Adrenal gland (tissue), 5 donors: ENCODE data around the gene PRSS16.

ENCODE experiments used
- POLR2A ChIP-seq, 2 donors: fragments of 450-650 bp; IDR thresholded peaks; one replicate each; pipeline ENCODE4 v1.6.1; 2017; ENCODE audit warnings: antibody characterized with exemption in 2 of 2, mild to moderate bottlenecking in 2 of 2, moderate library complexity in 1 of 2
- TF ChIP-seq, protein P1 (sequence below), 6 experiments: fragments of 450-650 bp in 4 of 6; fragments of 200-600 bp in 2 of 6; sonication (generic) in 1 of 6; IDR thresholded peaks; 1 replicate in 5 of 6; 2 replicates in 1 of 6; pipeline versions ENCODE4 v1.5.1 to v1.8.0; 2016 to 2021; ENCODE audit warnings: antibody characterized with exemption in 6 of 6, mild to moderate bottlenecking in 2 of 6, moderate library complexity in 1 of 6
- donor health status: DM: no; HTN: no; CAD: no.

DNA sequence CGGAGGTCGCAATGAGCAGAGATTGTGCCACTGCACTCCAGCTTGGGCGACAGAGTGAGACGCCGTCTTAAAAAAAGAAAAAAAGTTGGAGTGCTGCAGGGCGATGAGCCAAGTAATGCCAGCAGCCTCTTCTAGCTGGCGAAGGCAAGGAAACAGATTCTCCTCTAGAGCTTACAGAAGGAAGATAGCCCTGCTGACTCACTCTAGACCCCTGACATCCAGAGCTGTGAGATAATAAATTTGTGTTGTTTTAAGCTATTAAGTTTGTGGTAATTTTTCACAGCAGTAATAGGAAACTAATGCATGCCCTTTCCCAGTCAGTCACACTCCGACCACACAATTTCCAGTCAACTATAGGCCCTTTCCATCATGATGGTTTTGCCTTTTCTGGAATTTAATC, 16.4 kb downstream of the PRSS16 start:
- TF ChIP-seq, protein P1, sequence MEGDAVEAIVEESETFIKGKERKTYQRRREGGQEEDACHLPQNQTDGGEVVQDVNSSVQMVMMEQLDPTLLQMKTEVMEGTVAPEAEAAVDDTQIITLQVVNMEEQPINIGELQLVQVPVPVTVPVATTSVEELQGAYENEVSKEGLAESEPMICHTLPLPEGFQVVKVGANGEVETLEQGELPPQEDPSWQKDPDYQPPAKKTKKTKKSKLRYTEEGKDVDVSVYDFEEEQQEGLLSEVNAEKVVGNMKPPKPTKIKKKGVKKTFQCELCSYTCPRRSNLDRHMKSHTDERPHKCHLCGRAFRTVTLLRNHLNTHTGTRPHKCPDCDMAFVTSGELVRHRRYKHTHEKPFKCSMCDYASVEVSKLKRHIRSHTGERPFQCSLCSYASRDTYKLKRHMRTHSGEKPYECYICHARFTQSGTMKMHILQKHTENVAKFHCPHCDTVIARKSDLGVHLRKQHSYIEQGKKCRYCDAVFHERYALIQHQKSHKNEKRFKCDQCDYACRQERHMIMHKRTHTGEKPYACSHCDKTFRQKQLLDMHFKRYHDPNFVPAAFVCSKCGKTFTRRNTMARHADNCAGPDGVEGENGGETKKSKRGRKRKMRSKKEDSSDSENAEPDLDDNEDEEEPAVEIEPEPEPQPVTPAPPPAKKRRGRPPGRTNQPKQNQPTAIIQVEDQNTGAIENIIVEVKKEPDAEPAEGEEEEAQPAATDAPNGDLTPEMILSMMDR (IDR thresholded peaks at IDR 0.05), result no peak
- no peak for TF ChIP-seq POLR2A (IDR thresholded peaks at IDR 0.05)
